NCI-H460 (cell line): ENCODE data around the gene GBX1. TPM values are rescaled to one million over a fixed set of nuclear protein-coding genes. Genes with fewer than 3 reads are reported as not detected.

Experiments
- DNase-seq: peaks from one replicate; pipeline ENCODE4 v3.0.0-alpha.2; 2016; ENCODE audit warnings: low read depth; ENCODE audit errors: extremely low read depth
- total RNA-seq: library from RNA; depleted of rRNA; stranded (reverse); fragments of >200 nt; shearing (Covaris generic); gene quantifications from 2 replicates; pipeline ENCODE4 v1.2.3, GENCODE V29; 2014

Gene GBX1
- total RNA-seq, 1 experiment from 2014 or later, result not detected

DNA sequence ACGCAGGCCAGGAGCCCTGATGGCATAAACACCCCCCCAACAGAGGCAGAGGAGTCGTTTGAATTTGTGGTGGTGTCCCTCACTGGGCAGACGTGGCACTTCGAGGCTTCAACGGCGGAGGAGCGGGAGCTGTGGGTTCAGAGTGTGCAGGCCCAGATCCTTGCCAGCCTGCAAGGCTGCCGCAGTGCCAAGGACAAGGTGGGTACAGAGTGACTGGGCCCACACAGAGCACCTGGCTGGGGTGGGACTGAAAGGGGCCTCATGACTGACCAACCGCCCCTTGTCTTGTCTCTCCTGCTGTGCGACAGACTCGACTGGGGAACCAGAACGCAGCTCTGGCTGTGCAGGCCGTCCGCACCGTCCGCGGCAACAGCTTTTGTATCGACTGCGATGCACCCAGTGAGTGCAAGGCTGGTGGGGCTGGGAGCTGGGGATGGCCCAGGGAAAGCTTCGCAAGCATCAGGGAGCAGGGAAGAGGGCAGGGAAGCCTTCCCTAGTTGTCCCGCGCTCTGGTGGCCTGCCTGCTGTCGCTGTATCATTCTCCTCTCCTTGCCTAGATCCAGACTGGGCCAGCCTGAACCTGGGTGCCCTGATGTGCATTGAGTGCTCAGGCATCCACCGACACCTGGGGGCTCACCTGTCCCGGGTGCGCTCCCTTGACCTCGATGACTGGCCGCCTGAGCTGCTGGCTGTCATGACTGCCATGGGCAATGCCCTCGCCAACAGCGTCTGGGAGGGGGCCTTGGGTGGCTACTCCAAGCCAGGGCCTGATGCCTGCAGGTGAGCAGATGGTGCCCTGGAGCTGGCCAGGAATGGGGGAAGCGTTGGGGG lies 25.4 kb downstream of the GBX1 start:
- DNase-seq, result no peak

DNA sequence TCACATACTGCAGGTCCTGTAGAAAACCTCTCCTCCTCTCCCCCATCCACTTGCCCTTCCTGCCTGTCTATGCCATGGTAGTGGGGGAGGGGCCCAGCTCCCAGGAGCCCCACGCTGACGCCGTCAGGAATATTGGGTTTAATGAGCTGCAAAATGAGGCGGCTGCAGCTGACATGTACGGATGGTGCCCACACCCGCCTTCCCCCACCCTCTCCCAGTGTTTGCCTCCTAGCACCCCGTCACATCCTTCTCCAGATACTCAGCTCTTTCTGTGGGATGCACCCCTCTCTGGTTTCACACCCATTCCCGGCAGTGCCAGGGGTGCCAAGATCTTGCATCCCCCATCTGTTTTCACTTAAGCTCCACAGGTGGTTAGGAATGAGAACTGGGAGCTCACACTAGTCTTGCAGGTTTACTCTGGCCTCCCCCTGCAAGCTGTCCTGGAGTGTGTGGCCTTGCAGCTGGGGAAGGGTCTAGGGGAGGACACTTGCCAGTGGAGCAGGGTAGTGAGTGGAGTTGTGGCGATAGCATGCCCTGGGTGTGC lies 26.1 kb downstream of the GBX1 start:
- no peak for DNase-seq

DNA sequence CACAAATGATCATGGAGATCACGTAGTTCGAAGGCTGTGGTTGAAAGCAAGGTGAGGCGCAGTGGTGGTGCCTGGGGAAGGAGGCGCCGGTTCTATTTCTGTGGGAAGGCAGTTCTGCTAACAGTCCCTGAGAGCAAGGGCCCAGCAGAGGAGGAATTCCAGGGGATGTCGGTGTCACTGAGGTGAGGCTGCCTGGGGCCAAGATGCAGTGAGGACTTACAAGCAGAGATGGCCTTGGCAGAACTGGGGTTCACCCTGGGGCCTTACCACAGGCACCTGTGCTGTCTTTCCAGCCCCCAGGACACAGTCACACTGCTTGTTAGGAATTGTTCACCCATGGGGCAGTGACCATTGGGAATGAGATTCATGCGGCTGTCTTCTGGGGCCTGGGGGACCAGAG lies 26.7 kb downstream of the GBX1 start:
- DNase-seq, result no peak

DNA sequence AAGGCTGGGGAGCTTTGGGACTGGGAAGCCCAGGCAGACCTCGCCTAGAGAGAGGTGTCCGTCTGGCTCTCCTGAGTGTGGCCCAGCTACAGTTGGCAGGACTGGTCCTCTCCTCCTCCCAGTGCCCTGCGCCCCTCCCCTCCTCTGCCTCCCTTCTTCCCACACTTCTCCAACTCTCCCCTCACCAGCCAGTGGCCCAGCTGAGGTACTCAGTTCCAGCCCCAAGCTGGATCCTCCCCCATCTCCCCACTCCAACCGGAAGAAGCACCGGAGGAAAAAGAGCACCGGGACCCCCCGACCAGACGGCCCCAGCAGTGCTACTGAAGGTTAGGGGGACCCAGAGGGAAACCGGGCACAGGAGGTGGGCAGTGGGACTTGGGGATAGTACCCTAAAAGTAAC lies 27.7 kb downstream of the GBX1 start:
- DNase-seq, result no peak

DNA sequence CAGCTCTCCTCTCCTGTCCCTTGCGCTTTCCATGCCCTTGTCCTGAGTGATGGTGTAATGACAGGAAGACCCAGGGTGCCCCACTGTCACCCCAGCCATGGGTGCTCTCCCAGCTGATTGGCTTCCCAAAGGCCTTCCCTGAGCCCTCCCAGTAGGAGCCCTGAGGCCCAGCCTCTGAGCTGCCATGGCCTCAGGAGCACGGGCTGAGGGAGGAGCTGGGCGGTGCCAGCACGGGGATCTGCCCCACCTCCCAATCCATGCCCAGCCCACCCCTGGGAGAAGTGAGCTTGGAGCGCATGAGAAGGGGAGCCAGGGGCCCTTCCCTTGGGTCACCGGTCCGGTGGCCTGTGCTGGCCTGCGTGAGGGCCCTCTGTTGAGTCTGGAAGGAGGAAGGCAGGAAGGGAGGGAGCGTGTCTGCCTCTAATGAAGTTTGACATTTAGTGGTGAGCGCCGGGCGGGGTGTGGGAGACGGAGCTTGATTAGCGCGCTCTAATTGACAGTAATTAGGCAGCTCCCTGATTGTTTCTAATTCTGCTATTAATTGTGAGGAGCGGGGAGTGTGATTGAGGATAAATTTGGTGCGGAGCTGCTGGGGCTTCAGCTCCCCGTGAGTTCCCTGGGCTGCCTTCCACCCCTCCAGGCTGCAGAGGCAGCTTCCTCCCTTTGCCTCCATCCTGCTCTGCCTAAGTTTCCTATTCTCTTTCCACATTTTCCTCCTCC lies 28.3 kb downstream of the GBX1 start:
- DNase-seq, result no peak

DNA sequence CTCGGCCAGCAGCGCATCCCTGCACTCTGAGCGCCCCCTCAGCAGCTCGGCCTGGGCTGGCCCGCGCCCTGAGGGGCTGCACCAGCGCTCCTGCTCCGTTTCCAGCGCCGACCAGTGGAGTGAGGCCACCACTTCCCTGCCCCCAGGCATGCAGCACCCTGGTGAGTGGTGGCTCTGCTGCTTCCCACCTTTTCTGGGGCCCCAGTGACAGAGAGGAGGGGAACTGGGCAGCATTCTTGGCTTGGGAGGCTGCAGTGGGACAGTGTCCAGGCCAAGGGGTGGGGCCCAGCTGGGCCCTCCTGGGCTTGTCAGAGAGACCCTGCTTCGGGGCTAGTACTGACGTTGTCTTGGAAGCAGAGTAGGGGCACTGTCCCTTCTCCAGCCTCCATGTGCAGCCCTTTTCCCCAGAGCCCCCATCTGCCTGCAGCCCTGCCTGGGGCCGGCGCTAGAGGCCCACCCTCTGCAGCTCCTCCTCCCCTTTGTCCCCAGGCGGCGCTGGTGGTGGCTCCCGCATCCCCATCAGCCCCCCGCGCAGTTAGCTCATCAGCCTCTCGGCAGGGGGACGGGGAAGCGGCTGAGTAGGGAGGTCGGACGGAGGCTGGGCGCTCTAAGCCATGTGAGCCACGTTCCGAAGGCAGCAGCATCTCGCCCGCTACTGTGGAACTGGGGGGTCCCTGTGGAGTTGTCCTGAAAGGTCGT lies 29.2 kb downstream of the GBX1 start:
- DNase-seq, result no peak

DNA sequence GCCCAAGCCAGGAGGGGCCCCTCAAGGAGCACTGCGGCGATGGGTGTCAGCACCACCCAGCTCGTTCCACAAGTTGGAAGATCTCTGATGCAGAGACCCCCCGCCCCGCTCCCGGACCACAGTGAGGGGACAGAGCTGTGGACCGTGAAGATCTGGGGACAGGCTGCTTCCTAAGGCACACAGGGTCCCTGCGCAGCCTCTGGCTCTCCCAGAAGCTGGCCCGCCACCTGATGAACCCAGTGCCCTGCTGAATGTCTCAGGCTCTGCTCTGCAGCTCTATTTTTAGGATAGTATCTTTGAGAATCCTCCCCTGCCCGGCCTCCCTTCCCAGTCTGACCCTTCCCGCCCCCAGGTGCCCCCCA lies 29.7 kb downstream of the GBX1 start:
- no peak for DNase-seq

DNA sequence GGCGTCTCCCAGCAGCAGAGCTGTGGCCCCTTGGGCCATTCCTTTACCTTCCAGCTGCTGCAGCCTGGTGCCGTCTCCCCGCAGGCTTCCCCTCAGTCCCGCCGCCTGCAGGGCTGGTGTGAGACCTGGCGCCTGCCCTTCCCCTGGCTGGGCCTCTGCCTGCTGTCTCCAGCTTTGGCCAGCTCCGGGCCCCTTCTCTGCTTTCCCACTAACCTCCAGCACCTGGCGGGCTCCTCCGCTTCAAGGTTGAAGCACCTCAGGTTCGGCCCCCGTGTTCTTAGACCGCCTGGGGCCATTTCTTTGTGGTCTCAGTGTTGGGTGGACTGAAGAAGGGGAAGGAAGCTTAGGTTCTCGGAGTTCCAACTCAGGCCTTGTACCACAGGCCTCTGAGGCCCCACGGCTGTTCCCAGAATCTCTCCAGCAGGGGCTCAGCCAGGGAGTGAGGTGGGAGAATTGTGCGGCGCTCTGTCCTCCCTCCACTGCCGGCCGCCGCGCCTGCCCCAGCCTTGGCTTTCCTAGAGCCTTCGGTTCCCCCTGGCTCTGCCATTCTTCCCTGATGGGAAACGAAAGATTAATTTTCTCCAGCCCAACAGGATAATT lies 30.3 kb downstream of the GBX1 start:
- no peak for DNase-seq

DNA sequence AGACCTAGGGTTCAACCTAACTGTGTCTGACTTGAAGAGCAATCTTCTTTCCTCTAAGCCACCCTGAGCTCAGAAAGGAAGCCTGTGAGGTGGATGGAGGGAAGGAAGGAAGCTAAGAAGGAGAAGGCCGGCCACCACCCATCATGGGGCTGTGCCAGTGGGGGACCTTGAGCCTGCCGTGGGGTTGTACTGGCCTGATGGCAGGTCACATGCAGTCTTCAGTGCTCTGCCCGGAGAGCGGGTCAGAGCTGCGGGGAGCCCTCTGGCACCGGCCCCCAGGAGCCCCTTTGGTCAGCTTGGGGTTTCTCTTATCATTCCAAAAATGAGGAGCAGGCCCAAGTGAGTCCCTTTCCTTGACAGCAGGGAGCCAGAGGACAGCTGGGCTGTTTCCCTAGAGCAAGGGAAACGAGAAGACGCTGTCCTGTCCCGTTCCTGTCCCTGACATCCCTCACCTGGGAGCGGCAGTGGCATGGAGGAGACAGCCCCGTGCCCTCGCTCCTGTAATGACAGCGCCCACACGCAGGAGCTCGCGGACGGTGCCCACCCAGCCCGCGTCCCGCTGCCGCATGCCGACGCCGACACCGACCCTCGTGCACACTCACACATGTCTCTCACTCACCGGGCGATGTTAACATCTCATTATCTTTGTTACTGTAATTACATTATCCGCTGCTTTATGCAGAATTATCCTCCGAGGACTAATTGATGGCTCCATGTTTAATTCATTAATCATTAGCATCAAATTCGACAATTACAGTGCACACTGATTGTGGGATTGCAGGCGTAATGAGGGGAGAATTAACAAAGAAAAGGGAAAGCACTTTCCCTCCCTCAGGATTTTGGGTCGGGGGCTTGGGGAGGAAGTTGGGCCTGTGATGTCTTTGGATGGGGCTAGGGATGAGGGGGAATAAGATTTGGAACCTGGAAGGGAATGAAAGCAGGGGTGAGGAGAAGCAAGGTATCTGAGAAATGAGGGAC lies 31.3 kb downstream of the GBX1 start:
- no peak for DNase-seq

DNA sequence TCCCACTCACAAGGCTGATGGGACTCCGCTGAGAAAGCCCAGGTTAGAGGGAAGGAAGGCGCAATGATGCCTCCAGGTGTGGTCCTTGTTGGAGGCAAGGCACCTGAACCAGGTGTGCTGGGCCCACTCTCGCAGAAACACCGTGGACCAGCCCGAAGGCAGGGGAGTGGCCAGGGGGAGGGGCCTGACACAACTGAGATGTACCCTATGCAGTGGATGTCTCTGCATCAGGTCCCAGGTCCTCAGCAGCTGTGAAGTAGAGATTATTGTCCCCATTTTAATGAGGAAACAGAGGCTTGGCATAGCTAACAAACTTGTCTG lies 32.0 kb downstream of the GBX1 start:
- no peak for DNase-seq

DNA sequence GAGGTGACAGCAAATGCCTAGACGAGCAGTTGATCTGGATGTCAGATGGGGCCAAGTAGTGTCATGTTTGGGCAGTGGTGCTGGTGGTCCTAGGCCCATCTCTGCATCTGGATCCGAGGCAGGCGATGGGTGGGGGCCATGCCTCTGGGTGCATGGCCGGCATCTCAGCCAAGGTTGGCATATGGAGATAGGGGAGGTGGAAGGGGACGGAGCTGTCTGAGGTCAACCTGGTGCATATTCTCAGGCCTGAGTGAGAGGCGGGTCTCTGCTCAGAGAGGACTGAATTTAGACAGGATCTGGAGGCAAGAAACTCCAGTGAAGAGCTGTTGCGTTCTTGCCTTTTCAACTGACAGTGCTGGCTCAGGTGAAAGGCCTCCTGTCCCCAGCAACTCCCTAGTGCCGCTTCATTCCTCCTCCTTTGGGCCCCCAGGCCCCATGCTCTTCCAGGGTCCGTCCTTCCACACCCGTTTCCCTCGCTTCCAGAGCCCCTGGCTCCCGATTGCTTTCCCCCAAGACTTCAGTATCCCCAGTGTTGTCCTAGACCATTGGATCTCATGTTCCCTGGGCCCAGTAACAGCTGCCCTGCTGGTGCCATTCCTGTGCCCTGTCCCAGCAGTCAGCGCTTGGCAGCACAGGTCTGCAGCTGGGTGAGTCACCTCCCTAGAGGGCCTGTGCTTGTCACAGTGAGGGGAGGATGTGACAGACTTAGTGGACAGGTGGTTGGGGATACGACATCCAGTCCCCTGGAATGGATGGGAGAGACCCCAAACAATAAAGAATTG lies 32.6 kb downstream of the GBX1 start:
- DNase-seq, result no peak

DNA sequence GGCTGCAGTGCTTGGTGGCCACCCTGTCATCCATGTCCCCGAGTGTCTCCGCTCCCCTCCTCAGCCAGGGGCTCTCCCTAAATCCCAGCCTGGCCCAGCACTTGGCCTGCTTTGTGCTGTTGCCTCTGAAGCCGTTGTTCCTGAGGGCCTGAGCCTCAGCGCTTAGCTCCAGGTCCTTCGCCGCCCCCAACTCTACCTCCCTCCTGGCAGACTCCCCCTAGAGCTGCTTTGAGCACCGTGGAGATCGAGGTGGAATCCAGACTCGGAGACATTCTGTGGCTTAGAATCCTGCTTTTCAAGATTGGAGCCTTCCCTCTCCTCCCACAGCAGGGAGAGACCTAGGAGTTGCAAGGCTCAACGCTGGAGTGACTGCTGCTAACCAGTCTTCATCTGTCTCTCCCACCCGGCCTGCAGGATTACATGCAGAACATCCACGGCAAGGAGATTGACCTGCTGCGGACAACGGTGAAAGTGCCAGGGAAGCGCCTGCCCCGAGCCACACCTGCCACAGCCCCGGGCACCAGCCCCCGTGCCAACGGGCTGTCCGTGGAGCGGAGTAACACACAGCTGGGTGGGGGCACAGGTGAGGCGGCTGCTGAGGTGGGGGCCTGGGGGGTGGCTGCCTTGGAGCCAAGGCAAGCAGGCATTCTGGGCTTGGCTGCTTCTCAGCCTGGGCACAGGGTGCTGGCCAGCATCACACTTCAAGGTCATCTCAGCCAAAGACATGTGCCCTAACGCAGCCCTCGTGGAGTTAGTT lies 33.3 kb downstream of the GBX1 start:
- DNase-seq, result no peak

DNA sequence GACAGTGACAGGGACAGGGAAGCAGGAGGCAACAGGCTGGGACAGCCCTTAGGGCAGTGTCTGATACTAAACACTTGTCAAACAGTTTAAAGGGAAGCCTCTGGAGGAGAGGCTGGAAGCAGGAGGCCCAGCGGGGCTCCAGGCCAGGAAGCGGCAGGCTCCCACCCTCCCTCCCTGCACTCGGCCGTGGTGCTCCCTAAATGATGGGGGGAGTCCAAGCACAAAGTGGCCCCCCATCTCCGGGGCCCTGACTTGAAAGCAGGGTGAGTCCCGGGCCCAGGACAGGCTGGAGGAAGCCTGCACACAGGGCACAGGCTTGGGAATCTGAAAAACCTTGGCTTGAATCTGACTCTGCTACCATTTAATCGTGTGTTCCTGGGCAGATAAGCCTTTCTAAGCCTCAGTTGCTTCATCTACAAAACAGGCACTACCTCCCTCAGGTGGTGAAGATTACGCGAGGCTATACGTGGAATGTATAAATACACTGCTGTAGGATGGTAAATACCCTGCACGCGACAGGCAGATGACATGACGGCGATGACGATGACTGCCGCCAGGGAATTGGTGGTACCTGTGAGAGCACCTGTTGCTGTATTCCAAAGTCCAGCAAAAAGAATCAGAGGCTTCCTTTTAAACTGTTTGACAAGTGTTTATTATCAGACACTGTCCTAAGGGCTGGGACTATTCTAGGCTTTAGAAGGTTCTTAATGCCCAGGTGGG lies 34.1 kb downstream of the GBX1 start:
- DNase-seq, result no peak

DNA sequence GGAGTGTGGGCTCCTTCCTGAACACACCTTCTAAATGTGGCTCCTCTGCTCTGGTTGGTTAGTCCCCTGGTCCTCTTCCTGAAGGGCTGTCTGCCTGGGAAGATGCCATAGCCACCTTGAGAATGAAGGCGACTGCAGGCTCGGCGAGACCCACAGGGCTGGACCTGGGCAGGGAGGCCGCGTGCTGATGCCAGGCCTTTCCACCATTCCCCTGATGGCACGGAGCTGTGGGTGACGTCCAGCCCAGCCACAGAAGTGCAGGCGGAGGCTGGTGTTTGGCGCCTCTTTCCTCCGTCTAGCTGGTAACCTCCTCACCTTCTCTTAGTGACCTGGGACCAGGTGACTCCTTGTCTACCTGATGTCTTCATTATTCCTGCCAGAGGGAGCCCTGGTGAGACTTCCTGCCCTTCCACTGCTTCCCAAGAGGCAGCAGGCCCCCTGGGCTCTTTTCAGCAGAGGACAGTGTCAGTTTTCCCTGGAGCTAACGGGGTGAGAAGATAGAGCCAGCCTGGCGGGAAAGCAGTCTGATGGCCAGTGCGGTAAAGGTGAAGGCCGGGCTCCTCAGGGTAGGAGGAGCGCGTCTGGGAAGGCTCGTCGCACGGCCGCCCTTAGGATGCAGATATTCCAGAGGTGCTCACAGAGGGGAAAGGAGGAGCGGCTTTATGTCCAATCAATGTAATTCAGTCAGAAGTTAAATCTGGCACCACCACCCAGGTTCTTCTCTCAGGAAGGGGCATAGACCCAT lies 34.9 kb downstream of the GBX1 start:
- no peak for DNase-seq

DNA sequence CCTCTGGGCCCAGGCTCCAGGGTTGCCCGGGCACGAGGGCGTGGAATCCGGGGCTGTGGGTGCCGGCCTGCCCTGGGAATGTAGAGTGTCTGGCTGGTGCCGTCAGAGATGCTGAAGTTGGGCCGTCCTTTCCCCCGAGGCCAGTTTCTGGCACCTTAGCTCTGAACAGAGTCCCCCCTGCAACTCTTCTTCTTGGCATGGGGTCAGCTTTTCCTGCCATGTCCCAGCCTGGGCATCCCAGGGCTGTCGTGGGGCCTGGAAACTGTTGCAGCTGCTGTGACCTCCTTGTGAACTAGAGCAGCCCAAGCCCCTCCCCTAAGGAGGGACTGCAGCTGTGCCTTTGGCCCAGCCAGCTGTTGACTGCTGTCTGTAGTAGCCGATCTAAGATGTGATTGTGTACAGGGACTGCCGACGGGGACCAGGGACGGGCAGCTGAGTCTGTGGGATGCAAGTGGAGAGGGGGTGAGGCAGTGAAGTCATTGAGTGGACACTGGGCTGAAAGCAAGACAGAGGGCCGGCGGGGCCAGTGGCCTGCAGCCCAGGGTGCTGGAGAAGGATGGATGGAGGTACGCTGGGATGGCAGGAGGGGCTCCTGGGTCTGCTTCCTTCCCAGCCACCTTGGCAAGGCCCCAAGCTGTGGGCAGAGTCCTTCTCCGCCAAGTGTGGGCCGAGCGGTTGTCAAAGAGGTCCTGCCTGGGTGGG lies 35.8 kb downstream of the GBX1 start:
- no peak for DNase-seq

DNA sequence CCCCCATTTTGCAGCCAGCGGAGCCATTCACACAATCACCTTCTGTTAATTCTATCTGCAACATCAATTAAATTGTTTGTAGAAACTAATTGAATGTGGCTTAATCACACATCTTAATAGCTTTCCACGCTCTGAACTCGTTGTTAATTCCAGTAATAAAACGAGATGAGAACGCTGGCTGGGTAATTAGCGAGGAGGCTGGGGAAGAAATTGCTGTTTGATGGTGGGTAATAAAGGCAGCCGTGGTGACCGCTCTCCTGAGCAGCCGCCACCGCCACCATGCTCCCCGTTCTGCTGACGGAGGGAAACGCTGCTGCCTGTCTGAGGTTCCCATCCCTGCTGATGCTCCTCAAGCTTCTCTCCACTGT lies 36.3 kb downstream of the GBX1 start:
- no peak for DNase-seq

DNA sequence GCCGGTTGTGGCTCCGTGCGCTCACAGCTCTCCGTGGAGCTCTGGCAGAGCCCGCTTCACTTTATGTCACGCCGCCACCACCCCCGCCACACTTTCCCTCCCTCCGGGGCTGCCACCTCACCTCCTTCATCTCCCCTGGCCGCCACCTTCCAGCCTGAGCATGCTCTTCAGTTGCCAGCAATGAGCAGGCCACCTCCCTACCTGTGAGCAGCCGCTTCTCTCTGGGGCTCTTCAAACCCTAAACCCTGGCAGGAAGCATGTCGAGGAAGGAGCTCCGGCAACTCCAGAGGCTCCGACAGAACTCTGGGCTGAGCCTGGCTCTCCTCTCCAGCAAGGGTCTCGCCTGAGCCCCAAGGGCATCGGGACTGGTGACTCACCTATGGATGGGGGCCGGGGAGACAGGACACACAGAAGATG lies 36.7 kb downstream of the GBX1 start:
- no peak for DNase-seq
